Prostate gland (tissue), 2 donors: ENCODE data around the gene BRF1. TPM values are rescaled to one million over a fixed set of nuclear protein-coding genes. Genes with fewer than 3 reads are reported as not detected.

Source experiments
- DNase-seq: peaks from one replicate; pipeline ENCODE4 v3.0.0-alpha.2; 2019; ENCODE audit warnings: low spot score
- H3K27ac ChIP-seq, 2 donors: fragments of 200-600 bp; sonication (generic); 2 replicates each; pipeline ENCODE4 v1.5.1; 2017 to 2019
- H3K27me3 ChIP-seq: fragments of 200-600 bp; sonication (generic); replicated peaks from 2 replicates; pipeline ENCODE4 v1.5.1; 2019; ENCODE audit not compliant: insufficient read depth
- H3K36me3 ChIP-seq, 2 donors: fragments of 200-600 bp; sonication (generic); 1 replicate in 1 of 2; 2 replicates in 1 of 2; pipeline versions ENCODE4 v1.5.1 to v1.8.1; 2017 to 2019
- H3K4me1 ChIP-seq: fragments of 200-600 bp; sonication (generic); replicated peaks from 2 replicates; pipeline ENCODE4 v1.5.1; 2019
- H3K4me3 ChIP-seq, 2 donors: fragments of 200-600 bp; sonication (generic); 2 replicates each; pipeline ENCODE4 v1.5.1; 2017 to 2019
- H3K9me3 ChIP-seq: fragments of 200-600 bp; sonication (generic); 2 replicates; pipeline ENCODE4 v1.5.1; 2017
- POLR2A ChIP-seq: fragments of 450-650 bp; IDR thresholded peaks from one replicate; pipeline ENCODE4 v1.6.1; 2016; ENCODE audit warnings: antibody characterized with exemption, mild to moderate bottlenecking
- POLR2AphosphoS5 ChIP-seq: sonication (generic); formaldehyde crosslinking; IDR thresholded peaks from one replicate; pipeline ENCODE4 v1.6.1; 2017; ENCODE audit warnings: antibody characterized with exemption
- WGBS: methylation state at CpG from one replicate; pipeline ENCODE4 v1.1.5; 2018; 5-methylcytosine and 5-hydroxymethylcytosine counted together
- intact Hi-C: fragments of 100-400 bp; cut with DNase I; formaldehyde crosslinking; loops from one replicate; pipeline ENCODE4 v1.14.2; 2022
- total RNA-seq, 2 donors: library from RNA; depleted of rRNA; stranded (reverse); fragments of >200 nt; gene quantifications; one replicate each; pipeline ENCODE4 v1.1.0, GENCODE V29; 2016
- TF ChIP-seq, protein P1 (sequence below), 4 experiments: fragments of 200-600 bp in 2 of 4; fragments of 450-650 bp in 2 of 4; sonication (generic) in 2 of 4; IDR thresholded peaks; 1 replicate in 3 of 4; 2 replicates in 1 of 4; pipeline ENCODE4 v1.5.1; 2016 to 2019; ENCODE audit warnings: antibody characterized with exemption in 4 of 4, mild to moderate bottlenecking in 2 of 4, moderate library complexity in 2 of 4

The BRF1 gene
- total RNA-seq, 2 donors from 2014 or later: 64.9 to 88.9 TPM

DNA sequence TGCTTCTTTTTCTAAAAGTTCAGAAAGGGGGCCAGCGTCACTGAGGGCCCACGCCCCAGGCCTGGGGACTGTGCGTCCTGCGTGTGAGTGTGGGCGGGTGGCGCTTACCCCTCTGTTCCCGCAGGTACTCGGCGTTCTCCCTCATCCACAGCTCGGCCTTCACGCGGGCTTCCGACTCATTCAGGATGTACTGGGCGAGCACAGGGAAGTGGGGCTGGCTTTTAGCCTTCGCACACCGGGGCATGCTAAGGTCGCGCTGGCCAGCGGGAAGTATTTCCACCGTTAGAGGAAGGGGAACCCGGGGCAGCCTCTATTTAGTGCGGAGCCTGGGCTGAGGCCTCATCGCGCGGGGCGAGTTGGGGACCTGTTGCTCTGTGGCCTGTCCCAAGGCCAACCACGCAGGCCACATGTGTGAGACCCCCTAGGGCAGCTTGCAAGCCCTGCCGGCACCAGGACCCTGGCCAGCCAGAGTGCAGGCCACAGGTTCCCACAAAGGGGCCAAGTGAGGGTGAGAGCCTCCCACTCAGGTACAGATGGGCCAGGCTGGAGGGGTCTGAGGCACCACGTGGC, 81.7 kb downstream of the BRF1 start:
- no peak for DNase-seq
- intact Hi-C loops: no loop called here
- Histone ChIP-seq H3K4me1 (no peaks in the 10 kb centered on the region), H3K36me3 (peaks cover 5 to 8% of the 10 kb centered on the region in 2 donors), H3K27me3 (no peaks in the 10 kb centered on the region), H3K9me3 (no peaks in the 10 kb centered on the region), H3K27ac (no peak overlapping the region), H3K4me3 (no peak overlapping the region)
- TF ChIP-seq, protein P1, sequence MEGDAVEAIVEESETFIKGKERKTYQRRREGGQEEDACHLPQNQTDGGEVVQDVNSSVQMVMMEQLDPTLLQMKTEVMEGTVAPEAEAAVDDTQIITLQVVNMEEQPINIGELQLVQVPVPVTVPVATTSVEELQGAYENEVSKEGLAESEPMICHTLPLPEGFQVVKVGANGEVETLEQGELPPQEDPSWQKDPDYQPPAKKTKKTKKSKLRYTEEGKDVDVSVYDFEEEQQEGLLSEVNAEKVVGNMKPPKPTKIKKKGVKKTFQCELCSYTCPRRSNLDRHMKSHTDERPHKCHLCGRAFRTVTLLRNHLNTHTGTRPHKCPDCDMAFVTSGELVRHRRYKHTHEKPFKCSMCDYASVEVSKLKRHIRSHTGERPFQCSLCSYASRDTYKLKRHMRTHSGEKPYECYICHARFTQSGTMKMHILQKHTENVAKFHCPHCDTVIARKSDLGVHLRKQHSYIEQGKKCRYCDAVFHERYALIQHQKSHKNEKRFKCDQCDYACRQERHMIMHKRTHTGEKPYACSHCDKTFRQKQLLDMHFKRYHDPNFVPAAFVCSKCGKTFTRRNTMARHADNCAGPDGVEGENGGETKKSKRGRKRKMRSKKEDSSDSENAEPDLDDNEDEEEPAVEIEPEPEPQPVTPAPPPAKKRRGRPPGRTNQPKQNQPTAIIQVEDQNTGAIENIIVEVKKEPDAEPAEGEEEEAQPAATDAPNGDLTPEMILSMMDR (IDR thresholded peaks at IDR 0.05): no peak
- TF ChIP-seq POLR2AphosphoS5 (no peak), POLR2A (no peak)
- WGBS: 86% methylated on average over 28 of the region's 29 CpGs

DNA sequence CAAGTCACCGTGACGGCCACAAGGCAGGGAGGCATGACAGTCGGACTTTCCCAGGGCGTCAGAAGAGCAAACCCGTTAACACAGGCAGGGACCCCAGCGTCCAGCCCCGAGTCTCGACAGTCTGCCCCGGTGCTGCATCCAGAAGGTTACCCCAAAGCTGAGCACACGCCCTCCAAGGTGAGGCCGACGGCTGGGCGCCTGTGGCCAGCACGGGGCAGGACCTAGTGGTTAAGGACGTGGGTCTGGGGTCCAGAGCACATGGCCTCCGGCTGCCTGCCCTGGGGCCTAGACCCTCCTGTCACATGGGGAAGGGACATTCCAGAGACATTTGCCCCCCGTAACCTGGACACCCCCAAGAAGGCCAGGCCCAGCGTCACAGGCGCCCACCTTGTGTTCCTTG, 82.2 kb downstream of the BRF1 start:
- TF ChIP-seq, protein P1 (IDR thresholded peaks at IDR 0.05): no peak
- TF ChIP-seq POLR2A: no peak
- TF ChIP-seq POLR2AphosphoS5: no peak
- intact Hi-C loops: no loop called here
- no peak for DNase-seq
- Histone ChIP-seq H3K27ac (no peak overlapping the region), H3K27me3 (no peaks in the 10 kb centered on the region), H3K36me3 (peaks cover 5 to 8% of the 10 kb centered on the region in 2 donors), H3K4me1 (no peaks in the 10 kb centered on the region), H3K9me3 (no peaks in the 10 kb centered on the region), H3K4me3 (no peak overlapping the region)
- 94% methylated on average over 15 of the region's 19 CpGs for WGBS

DNA sequence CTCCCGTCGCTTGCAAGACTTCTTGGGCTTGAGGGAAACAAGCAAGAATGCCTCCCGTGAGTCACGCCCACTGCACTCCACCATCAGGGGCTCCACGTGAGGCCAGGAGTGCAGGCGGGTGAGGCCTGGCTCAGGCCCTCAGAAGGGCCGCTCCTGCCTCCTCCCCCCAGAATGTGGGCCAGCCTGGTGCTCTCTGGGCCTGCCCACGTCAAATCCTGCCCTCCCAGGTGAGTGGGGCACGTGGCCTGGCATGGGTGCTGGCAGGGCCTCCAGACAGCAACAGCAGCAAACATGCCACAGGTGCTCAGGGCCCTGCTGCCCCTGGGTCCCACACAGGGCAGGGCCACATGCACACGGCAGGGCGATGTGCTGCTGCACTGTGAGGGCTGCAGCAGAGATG, 83.0 kb downstream of the BRF1 start:
- no peaks in the 10 kb centered on the region for H3K27me3 ChIP-seq
- H3K4me3 ChIP-seq: no peak overlapping the region
- WGBS: 90% methylated on average over 10 of the region's 11 CpGs
- H3K36me3 ChIP-seq: peaks cover 5 to 8% of the 10 kb centered on the region in 2 donors
- H3K4me1 ChIP-seq: no peaks in the 10 kb centered on the region
- H3K9me3 ChIP-seq: no peaks in the 10 kb centered on the region
- DNase-seq: no peak
- intact Hi-C loops: no loop called here
- TF ChIP-seq, protein P1 (IDR thresholded peaks at IDR 0.05): no peak
- TF ChIP-seq POLR2AphosphoS5 (no peak), POLR2A (no peak)
- H3K27ac ChIP-seq: no peak overlapping the region

DNA sequence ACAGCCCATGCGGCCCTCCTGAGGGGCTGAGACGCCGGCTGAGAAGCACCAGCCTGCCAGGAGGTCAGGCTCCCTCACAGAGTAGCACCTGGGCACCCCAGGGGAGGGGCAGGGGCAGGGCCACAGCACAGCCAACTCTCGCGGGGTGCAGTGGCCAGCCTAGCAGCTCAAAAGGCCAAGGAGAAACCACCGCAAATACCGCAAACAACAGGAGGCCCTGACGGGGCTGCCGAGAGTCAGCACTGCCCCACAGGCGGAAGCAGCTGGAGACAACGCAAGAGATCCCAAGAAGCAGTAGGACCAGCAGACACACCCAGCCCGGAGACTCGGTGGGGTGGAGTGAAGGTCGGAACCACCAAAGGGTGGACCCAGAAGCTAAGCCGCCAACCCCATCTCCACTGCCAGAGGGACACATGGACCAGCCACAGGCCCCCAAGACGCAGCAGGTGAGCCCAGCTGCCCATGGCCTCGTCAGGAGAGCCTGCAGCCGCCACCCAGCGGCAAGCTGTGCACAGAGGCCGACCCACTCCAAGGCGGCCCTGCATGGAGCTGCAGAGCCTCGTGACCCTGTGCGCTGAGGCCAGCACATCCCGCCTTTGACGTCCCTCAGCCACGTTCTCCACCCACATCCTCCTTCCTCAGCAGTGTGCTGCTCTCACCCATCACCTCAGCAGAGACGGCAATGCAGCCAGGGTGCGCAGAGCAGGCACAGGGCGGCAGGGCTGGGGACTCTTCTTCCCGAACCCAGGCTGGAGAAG, 84.1 kb downstream of the BRF1 start:
- TF ChIP-seq POLR2A (no peak), POLR2AphosphoS5 (no peak)
- TF ChIP-seq, protein P1 (IDR thresholded peaks at IDR 0.05): no peak
- Histone ChIP-seq H3K27ac (no peak overlapping the region), H3K4me1 (no peaks in the 10 kb centered on the region), H3K9me3 (no peaks in the 10 kb centered on the region), H3K36me3 (peaks cover 5 to 8% of the 10 kb centered on the region in 2 donors), H3K27me3 (no peaks in the 10 kb centered on the region), H3K4me3 (no peak overlapping the region)
- 91% methylated on average over 28 of the region's 30 CpGs for WGBS
- DNase-seq: no peak
- intact Hi-C loops: no loop called here

DNA sequence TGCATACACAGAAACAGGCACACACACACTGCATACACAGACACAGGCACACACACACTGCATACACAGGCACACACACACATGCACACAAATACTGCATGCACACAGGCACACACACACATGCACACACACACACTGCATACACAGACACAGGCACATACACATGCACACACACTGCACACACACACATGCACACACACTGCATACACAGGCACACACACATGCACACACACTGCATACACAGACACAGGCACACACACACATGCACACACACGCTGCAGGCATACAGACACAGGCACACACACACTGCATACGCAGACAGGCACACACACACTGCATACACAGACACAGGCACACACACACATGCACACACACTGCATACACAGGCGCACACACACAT, 85.2 kb downstream of the BRF1 start:
- no peak for DNase-seq
- intact Hi-C loops: no loop called here
- Histone ChIP-seq H3K27ac (no peak overlapping the region), H3K9me3 (no peaks in the 10 kb centered on the region), H3K4me1 (no peaks in the 10 kb centered on the region), H3K36me3 (peaks cover 5 to 8% of the 10 kb centered on the region in 2 donors), H3K27me3 (no peaks in the 10 kb centered on the region), H3K4me3 (no peak overlapping the region)
- TF ChIP-seq, protein P1 (IDR thresholded peaks at IDR 0.05): no peak
- no peak for TF ChIP-seq POLR2A
- TF ChIP-seq POLR2AphosphoS5: no peak
- 90% methylated on average over 3 of the region's 3 CpGs for WGBS
